DMS153 treated with DMSO at 0.1 percent for 48 hours (cell line): ENCODE data around the gene NSD2.
"Not testable (repeated sequence)": the region's sequence is repeated elsewhere in the genome, so short reads cannot be mapped to it uniquely, and the experiment has no call there.

ENCODE experiments used
- DNase-seq: peaks from one replicate; lab custom pipeline; 2025; ENCODE audit not compliant: unreplicated experiment; lab: John Stamatoyannopoulos, UW

The NSD2 gene

GRCh38 chr4:2031161-2031560, 160.0 kb downstream of the NSD2 start:
- not testable (repeated sequence) for DNase-seq
